CD4-positive, alpha-beta T cell treated with Interleukin-10 for 1 hour (primary cell): ENCODE data around the gene RAP1GAP.

ENCODE experiments used
- DNase-seq: peaks from one replicate; pipeline ENCODE4 v3.0.0-alpha.2; 2020

Gene RAP1GAP

GRCh38 chr1:21669258-21670058, at the start of gene RAP1GAP:
RAP1GAP (minus strand) TSS chr1:21669357; CDS start chr1:21620032, 49,325 bp downstream.
- DNase-seq: peak; percentile 38

GRCh38 chr1:21716169-21716568, 47.0 kb upstream of the RAP1GAP start:
- no peak for DNase-seq

- DNase-seq: no peak
These were observed 38.7 kb upstream of the RAP1GAP start for GRCh38 chr1:21707891-21708290.

GRCh38 chr1:21707086-21707840, 38.1 kb upstream of the RAP1GAP start:
- DNase-seq: no peak

GRCh38 chr1:21706151-21706835, 37.1 kb upstream of the RAP1GAP start:
- no peak for DNase-seq

- DNase-seq: no peak
These were observed 36.3 kb upstream of the RAP1GAP start for GRCh38 chr1:21705303-21705980.

- DNase-seq: no peak
These were observed 35.0 kb upstream of the RAP1GAP start for GRCh38 chr1:21704145-21704544.

- peak; percentile 28 for DNase-seq
These were observed 34.3 kb upstream of the RAP1GAP start for GRCh38 chr1:21703318-21703963.

GRCh38 chr1:21702780-21703179, 33.6 kb upstream of the RAP1GAP start:
- no peak for DNase-seq

- DNase-seq: no peak
These were observed 32.2 kb upstream of the RAP1GAP start for GRCh38 chr1:21701401-21701800.

- no peak for DNase-seq
These were observed 30.9 kb upstream of the RAP1GAP start for GRCh38 chr1:21700094-21700493.

GRCh38 chr1:21696931-21697330, 27.8 kb upstream of the RAP1GAP start:
- no peak for DNase-seq

- DNase-seq: no peak
These were observed 24.6 kb upstream of the RAP1GAP start for GRCh38 chr1:21693732-21694131.

- DNase-seq: no peak
These were observed 22.6 kb upstream of the RAP1GAP start for GRCh38 chr1:21691739-21692138.

- DNase-seq: no peak
These were observed 20.7 kb upstream of the RAP1GAP start for GRCh38 chr1:21689661-21690372.

- DNase-seq: no peak
These were observed 17.9 kb upstream of the RAP1GAP start for GRCh38 chr1:21687081-21687529.

GRCh38 chr1:21685946-21686678, 17.0 kb upstream of the RAP1GAP start:
- DNase-seq: no peak

GRCh38 chr1:21681426-21681825, 12.3 kb upstream of the RAP1GAP start:
- no peak for DNase-seq

- no peak for DNase-seq
These were observed 11.8 kb upstream of the RAP1GAP start for GRCh38 chr1:21680918-21681317.

- DNase-seq: no peak
These were observed 11.2 kb upstream of the RAP1GAP start for GRCh38 chr1:21680381-21680780.

- DNase-seq: no peak
These were observed 8.0 kb upstream of the RAP1GAP start for GRCh38 chr1:21677168-21677567.
